ENCODE data around the gene PHLDB1. TPM values are rescaled to one million over a fixed set of nuclear protein-coding genes. Genes with fewer than 3 reads are reported as not detected.

The PHLDB1 gene
- 10 to 100 TPM in 1 of 2 donors, 1 to 10 TPM in 1; 6.8 to 15.4 TPM for total RNA-seq
- polyA plus RNA-seq = 1 to 10 TPM; 4.8 to 5.3 TPM

GRCh38 chr11:118607401-118608359 is at the start of gene PHLDB1:
TSS of gene PHLDB1 (plus strand) at chr11:118607615. CDS start at chr11:118613837, 6,222 bp downstream.
- Histone ChIP-seq H3K4me3 (ENCODE audit: low read depth in 1 of 3, low read length in 3 of 3) (peak within 1 kb of the TSS; percentile 29 to 59 (median 48)), H3K9ac (ENCODE audit: low read depth in 1 of 2, low read length in 2 of 2) (peak within 1 kb of the TSS in 1 of 2 donors; percentile 7), H3K27ac (ENCODE audit: low read depth in 1 of 2, low read length in 2 of 2) (peak within 1 kb of the TSS; percentile 75), H3K36me3 (ENCODE audit: control insufficient read depth in 4 of 4, insufficient read depth in 3 of 4, low read depth in 1 of 4, low read length in 3 of 4) (peaks cover 0 to 2% (median 2%) of the 10 kb centered on the region in 4 donors), H3K9me3 (ENCODE audit: control insufficient read depth in 4 of 4, low read length in 3 of 4) (no peaks in the 10 kb centered on the region), H3K27me3 (ENCODE audit: control insufficient read depth in 4 of 4, insufficient read depth in 4 of 4, low read length in 3 of 4) (no peaks in the 10 kb centered on the region), H3K4me1 (ENCODE audit: control insufficient read depth in 4 of 4, insufficient read depth in 4 of 4, low read length in 3 of 4) (peaks cover 0 to 28% (median 17%) of the 10 kb centered on the region in 4 donors)
- DNase-seq (ENCODE audit: low spot score) = peak; percentile 50
- TF ChIP-seq FOXA1 (IDR thresholded peaks at IDR 0.05) (no peak), RAD21 (IDR thresholded peaks at IDR 0.05) (peak in 1 of 2 donors; percentile 20), CTCF (IDR thresholded peaks at IDR 0.05; ENCODE audit: low read depth, low read length, missing input control) (peak; percentile 22), FOXA2 (IDR thresholded peaks at IDR 0.05) (no peak), EGR1 (IDR thresholded peaks at IDR 0.05; ENCODE audit: low read depth in 2 of 2) (no peak), HNF4A (conservative IDR thresholded peaks at IDR 0.05) (no peak), ATF3 (IDR thresholded peaks at IDR 0.05) (no peak)
- TF ChIP-seq, protein P1, sequence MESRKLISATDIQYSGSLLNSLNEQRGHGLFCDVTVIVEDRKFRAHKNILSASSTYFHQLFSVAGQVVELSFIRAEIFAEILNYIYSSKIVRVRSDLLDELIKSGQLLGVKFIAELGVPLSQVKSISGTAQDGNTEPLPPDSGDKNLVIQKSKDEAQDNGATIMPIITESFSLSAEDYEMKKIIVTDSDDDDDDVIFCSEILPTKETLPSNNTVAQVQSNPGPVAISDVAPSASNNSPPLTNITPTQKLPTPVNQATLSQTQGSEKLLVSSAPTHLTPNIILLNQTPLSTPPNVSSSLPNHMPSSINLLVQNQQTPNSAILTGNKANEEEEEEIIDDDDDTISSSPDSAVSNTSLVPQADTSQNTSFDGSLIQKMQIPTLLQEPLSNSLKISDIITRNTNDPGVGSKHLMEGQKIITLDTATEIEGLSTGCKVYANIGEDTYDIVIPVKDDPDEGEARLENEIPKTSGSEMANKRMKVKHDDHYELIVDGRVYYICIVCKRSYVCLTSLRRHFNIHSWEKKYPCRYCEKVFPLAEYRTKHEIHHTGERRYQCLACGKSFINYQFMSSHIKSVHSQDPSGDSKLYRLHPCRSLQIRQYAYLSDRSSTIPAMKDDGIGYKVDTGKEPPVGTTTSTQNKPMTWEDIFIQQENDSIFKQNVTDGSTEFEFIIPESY (IDR thresholded peaks at IDR 0.05) = no peak
- 2% methylated on average over 72 of the region's 72 CpGs for WGBS

DNA sequence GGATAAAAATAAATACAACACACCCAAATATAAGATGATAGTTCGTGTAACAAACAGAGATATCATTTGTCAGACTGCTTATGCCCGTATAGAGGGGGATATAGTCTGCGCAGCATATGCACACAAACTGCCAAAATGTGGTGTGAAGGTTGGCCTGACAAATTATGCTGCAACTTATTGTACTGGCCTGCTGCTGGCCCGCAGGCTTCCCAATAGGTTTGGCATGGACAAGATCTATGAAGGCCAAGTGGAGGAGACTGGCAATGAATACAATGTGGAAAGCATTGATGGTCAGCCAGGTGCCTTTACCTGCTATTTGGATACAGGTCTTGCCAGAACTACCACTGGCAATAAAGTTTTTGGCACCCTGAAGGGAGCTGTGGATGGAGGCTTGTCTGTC is 46.6 kb upstream of the PHLDB1 start:
- DNase-seq (ENCODE audit: low spot score) = no peak
- Histone ChIP-seq H3K9me3 (ENCODE audit: control insufficient read depth in 4 of 4, low read length in 3 of 4) (no peaks in the 10 kb centered on the region), H3K4me3 (ENCODE audit: low read depth in 1 of 3, low read length in 3 of 3) (no peak overlapping the region), H3K9ac (ENCODE audit: low read depth in 1 of 2, low read length in 2 of 2) (no peak overlapping the region), H3K27ac (ENCODE audit: low read depth in 1 of 2, low read length in 2 of 2) (no peak overlapping the region), H3K27me3 (ENCODE audit: control insufficient read depth in 4 of 4, insufficient read depth in 4 of 4, low read length in 3 of 4) (no peaks in the 10 kb centered on the region), H3K36me3 (ENCODE audit: control insufficient read depth in 4 of 4, insufficient read depth in 3 of 4, low read depth in 1 of 4, low read length in 3 of 4) (peaks cover 0 to 6% (median 3%) of the 10 kb centered on the region in 4 donors), H3K4me1 (ENCODE audit: control insufficient read depth in 4 of 4, insufficient read depth in 4 of 4, low read length in 3 of 4) (peaks cover 0 to 3% (median 3%) of the 10 kb centered on the region in 4 donors)
- 84% methylated on average over 4 of the region's 4 CpGs for WGBS
- TF ChIP-seq JUND (IDR thresholded peaks at IDR 0.05) (no peak), ATF3 (IDR thresholded peaks at IDR 0.05) (no peak), FOXA1 (IDR thresholded peaks at IDR 0.05) (no peak), HNF4G (IDR thresholded peaks at IDR 0.05) (no peak), EGR1 (IDR thresholded peaks at IDR 0.05; ENCODE audit: low read depth in 2 of 2) (no peak), GABPA (IDR thresholded peaks at IDR 0.05 in 1 of 2, conservative IDR thresholded peaks at IDR 0.05 in 1 of 2) (no peak), FOXA2 (IDR thresholded peaks at IDR 0.05) (no peak), CTCF (IDR thresholded peaks at IDR 0.05; ENCODE audit: low read depth, low read length, missing input control) (no peak), HNF4A (conservative IDR thresholded peaks at IDR 0.05) (no peak), SP1 (IDR thresholded peaks at IDR 0.05) (no peak), TAF1 (conservative IDR thresholded peaks at IDR 0.05) (no peak), NR2F2 (IDR thresholded peaks at IDR 0.05) (no peak), YY1 (IDR thresholded peaks at IDR 0.05) (no peak), RXRA (IDR thresholded peaks at IDR 0.05) (no peak)
- TF ChIP-seq, protein P2, sequence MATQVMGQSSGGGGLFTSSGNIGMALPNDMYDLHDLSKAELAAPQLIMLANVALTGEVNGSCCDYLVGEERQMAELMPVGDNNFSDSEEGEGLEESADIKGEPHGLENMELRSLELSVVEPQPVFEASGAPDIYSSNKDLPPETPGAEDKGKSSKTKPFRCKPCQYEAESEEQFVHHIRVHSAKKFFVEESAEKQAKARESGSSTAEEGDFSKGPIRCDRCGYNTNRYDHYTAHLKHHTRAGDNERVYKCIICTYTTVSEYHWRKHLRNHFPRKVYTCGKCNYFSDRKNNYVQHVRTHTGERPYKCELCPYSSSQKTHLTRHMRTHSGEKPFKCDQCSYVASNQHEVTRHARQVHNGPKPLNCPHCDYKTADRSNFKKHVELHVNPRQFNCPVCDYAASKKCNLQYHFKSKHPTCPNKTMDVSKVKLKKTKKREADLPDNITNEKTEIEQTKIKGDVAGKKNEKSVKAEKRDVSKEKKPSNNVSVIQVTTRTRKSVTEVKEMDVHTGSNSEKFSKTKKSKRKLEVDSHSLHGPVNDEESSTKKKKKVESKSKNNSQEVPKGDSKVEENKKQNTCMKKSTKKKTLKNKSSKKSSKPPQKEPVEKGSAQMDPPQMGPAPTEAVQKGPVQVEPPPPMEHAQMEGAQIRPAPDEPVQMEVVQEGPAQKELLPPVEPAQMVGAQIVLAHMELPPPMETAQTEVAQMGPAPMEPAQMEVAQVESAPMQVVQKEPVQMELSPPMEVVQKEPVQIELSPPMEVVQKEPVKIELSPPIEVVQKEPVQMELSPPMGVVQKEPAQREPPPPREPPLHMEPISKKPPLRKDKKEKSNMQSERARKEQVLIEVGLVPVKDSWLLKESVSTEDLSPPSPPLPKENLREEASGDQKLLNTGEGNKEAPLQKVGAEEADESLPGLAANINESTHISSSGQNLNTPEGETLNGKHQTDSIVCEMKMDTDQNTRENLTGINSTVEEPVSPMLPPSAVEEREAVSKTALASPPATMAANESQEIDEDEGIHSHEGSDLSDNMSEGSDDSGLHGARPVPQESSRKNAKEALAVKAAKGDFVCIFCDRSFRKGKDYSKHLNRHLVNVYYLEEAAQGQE (IDR thresholded peaks at IDR 0.05) = no peak
- TF ChIP-seq, protein P1 (IDR thresholded peaks at IDR 0.05) = no peak
